ENCODE data around the gene AUTS2.
"Not testable (repeated sequence)": the region's sequence is repeated elsewhere in the genome, so short reads cannot be mapped to it uniquely, and the experiment has no call there.

Gene AUTS2

DNA sequence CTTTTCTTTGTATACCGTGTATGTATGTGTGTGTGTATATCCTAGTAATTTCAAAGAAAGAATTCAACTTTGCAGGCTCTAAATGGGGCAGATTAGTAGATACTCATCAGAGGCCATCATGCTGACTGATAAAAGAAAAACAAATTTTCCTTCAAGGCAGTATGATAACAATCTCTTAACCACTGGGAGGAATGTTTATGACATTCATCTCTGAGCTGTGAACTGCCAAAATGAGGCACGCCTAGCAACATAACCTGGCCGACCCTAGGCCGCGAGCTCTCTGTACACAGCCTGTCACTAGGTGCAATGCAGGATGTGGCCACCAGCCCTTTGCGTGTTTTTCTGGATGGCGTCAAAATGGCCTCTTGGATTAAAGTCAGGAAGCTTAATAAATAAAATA is 1190.0 kb downstream of the AUTS2 start:
- peak; percentile 21 to 39 for DNase-seq

DNA sequence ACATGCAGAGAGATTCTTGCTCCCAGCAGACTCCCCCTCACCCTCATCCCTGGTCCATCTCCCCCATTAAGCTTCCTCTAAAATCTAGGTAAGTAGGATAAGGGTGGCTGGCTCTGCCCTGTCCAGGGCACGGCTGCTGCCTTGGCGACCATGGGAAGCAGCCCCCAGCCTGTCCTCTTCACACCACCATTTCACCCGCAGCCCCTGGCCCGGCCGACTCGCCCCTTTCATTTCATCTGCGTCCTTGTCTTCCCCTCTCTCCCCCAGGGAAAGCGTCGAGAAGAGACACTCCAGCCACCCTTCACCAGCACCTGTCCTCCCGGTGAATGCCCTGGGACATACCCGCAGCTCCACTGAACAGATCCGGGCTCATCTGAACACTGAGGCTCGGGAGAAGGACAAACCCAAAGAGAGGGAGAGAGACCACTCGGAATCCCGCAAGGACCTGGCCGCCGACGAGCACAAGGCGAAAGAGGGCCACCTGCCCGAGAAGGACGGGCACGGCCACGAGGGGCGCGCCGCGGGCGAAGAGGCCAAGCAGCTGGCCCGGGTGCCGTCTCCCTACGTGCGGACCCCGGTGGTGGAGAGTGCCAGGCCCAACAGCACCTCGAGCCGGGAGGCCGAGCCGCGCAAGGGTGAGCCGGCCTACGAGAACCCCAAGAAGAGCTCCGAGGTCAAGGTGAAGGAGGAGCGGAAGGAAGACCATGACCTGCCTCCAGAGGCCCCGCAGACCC is 1191.4 kb downstream of the AUTS2 start:
- no peak for DNase-seq

GRCh38 chr7:70790215-70791073 is 1192.2 kb downstream of the AUTS2 start:
- no peak for DNase-seq

- no peak for DNase-seq
Measured at GRCh38 chr7:70791341-70791740, 1193.1 kb downstream of the AUTS2 start.

DNA sequence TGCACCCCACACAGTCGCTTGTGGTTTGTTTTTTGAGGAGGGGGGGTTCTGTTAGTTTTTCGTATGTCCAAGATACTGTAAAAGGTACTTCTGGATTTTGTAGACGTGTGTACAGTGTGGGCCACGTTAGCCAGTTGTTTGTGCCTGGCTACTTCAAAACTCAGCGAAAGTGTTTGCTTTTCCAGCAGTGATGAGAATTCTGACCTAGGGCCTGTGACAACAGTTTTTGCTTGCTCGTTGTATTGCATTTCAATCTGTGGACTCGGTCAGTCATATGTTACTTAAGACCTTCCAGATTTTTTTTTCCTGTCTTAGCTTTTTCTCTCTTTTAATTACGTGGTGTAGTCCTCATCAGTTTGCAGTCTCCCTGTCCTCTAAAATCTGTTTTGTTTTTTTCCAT is 1194.8 kb downstream of the AUTS2 start:
- DNase-seq = no peak

- DNase-seq = no peak
Measured at GRCh38 chr7:70793821-70794220, 1195.5 kb downstream of the AUTS2 start.

DNA sequence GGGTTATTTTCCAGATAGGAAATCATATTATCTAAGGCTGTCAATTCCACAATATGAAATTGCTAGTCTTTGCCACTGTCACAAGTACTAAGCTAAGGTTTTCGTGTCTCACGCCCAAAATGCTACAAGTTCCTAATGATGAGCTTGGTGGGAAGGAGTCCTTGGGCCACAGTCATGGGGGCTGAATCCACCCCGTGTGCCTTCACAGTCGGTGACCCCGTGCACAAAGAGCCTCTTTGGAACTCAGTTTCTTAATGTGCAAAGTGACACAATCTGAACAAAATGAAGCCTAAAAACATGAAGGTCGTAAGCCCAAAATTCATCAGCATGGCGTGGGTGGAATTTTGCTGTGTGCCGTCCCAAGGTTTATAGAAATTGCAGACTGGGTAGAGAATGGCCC is 1196.7 kb downstream of the AUTS2 start:
- DNase-seq = no peak

DNA sequence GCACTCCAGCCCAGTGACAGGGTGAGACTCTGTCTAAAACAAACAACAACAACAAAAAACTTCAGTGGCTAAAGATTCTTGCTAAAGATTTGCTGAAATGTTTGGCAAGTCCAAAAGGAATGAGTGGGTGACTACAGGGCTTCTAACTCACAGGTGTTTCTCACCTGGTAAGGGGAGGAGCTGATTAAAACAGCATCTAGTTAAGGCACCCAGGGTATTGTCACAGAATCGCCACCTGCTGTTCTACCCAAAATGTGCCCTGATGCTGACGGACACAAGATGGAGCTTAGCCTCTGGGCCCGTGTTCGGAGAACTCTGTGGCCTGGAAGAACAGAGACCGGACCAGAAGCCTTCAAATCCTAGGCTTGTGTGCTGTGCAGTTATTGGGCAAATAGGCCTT is 1197.7 kb downstream of the AUTS2 start:
- no peak for DNase-seq

GRCh38 chr7:70797109-70797514 is 1198.8 kb downstream of the AUTS2 start:
- DNase-seq = no peak

- DNase-seq = no peak
Measured at GRCh38 chr7:70799841-70800405, 1201.6 kb downstream of the AUTS2 start.

DNA sequence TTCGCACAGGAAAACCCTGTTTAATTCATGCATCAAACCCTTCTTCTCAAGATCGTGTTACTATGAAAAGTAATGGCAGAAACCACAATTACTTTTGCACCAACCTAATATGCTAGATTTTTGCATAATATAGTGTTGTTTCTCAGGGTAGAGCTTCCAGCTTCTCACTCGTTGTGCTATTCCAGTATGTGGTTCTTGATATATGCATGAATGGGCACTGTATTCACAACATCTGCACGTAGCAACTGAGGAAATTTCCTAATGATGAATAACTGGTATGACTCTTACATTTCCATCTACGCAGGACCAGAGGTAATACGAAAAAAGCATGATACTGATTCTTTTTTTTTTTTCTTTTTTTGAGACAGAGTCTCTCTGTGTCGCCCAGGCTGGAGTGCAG is 1207.1 kb downstream of the AUTS2 start:
- DNase-seq = no peak

- no peak for DNase-seq
Measured at GRCh38 chr7:70807650-70808049, 1209.4 kb downstream of the AUTS2 start.

GRCh38 chr7:70808876-70809275 is 1210.6 kb downstream of the AUTS2 start:
- no peak for DNase-seq

DNA sequence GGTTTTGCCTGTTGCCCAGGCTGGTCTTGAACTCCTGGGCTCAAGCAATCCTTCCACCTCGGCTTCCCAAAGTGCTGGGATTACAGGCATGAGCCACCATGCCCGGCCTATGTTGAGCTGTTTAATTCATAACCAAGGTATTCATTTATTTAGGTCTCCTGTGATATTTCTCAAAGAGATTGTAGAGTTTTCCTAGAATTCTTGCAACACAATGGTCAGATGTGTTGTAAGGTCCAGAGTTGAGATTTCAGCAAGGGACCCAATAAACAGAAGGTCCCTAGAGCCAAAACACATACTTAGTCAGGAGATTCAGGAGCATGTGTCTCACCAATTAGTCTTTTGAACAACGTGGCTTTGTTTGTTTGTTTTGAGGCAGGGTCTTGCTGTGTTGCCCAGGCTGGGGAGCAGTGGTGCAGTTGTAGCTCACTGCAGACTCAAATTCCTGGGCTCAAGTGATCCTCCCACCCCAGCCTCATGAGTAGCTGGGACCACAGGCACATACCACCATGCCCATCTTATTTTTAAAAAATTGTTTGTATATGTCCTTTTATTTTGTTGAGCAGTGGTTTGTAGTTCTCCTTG is 1212.4 kb downstream of the AUTS2 start:
- no peak for DNase-seq

- DNase-seq = no peak
Measured at GRCh38 chr7:70812511-70812910, 1214.2 kb downstream of the AUTS2 start.

- not testable (repeated sequence) for DNase-seq
Measured at GRCh38 chr7:70822490-70822889, 1224.2 kb downstream of the AUTS2 start.

DNA sequence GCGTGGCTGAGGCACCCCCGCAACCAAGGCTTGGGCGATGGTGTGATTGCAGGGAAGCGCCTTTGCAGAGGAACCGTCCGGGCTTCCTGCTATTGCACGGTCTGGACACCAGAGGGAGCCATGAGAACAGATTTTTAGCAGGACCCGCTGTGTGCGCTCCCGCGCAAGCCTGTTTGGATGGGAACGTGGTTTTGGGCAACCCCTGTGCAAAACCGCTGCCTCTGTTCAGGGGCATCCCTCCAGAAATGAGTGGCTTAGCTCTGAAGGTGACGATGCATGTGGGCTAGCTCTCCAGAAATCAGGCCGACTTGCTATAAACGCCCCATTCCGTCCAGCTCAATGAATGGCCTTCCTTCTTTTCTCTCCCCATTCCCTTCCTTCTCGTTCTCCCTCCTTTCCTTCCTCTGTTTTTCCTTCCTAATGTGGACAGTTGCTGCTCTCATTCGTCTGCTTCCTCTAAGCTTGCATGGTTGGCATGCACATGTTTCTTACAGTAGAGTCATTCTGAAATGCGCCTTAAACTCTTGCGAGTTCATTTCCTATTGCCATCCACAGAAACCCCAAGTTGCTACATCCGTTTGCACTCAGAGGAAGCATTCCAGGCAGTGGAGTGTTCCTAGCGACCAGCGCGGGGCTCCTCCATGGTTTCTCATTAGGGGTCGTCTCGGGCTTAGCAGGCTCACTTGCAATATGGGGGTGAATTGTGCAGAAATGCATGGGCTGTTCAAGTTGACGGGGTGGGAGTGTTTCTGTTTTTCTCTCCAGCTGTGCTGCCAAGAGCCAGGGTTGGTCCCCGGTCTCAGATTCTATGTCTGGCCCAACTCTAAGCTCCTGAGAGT is 1231.2 kb downstream of the AUTS2 start:
- DNase-seq = peak; percentile 70 to 72

DNA sequence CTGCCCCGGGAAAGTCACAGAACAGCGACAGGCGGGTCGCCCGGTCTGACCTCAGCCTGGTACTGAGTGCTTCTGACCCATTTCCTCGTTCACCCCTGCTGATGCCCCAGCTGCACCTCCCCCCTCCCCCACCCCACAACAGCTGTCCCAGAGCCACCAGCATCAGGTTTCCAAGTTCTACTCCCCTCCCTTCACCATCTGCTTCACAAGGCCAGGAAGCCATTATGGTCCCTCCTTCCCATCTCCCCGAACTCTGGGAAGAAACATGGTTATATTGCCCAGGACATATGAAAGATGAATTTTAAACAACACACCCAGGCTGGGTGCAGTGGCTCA is 1231.8 kb downstream of the AUTS2 start:
- no peak for DNase-seq

GRCh38 chr7:70830426-70830825 is 1232.2 kb downstream of the AUTS2 start:
- DNase-seq = no peak

- no peak for DNase-seq
Measured at GRCh38 chr7:70833726-70834125, 1235.5 kb downstream of the AUTS2 start.

DNA sequence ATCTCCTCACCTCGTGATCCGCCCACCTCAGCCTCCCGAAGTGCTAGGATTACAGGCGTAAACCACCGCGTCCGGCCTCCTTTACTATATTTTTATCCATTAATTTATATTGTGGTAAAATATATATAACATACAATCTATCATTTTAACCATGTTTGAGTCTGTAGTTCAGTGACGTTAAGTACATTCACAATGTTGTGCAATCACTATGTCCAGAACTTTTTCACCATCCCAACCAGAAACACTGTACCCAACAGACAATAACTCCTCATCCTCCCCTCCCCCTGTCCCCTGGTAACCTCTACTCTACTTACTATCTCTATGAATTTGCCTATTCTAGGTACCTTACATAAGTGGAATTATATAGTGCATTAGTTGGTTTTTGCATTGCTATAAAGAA is 1236.1 kb downstream of the AUTS2 start:
- no peak for DNase-seq

DNA sequence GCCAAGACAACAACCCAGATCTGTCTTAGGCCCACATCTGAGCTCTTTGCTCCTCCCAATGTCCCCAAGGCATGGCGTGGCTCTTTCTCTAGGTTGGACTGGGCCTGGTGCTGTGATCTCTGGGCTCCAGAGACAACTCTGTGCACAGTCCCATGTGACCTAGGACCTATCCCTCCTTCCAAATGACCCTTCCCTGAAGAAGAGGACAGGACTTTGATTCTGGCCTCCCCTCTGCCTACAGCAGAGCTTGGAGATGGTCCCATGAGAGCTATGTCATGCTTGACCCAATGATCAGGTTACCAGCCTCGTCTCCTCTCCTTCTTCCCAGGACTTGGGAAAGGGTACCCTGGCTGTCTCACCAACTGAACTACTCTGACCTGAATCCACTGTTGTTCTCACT is 1237.4 kb downstream of the AUTS2 start:
- no peak for DNase-seq

DNA sequence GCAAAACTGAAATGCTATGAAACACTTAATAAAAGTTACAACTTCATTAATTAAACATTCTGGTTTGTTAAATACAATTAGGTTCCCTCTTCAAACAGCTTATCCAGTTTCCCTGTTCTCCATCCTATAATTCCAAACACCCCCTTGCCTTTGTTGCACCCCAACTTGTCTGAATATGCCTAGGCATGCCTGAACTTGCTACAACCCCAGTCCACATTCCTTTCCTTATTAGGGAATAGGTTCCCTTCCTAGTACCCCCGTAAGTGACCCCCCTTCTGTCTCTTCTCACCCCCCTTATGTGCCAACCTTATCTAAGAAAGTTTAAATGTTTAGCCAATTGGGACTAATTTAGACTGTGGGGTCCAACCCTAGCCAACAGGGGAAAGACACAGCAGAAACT is 1238.0 kb downstream of the AUTS2 start:
- DNase-seq = no peak

Data from activated CD4-positive, alpha-beta T cell treated with anti-CD3 and anti-CD28 coated beads, Interleukin-2, amount 50 U/mL, for 48 hours (primary cell).